Adrenal gland (tissue), 5 donors: ENCODE results near the gene GASK1B.

ENCODE experiments used
- POLR2A ChIP-seq, 2 donors: fragments of 450-650 bp; IDR thresholded peaks; one replicate each; pipeline ENCODE4 v1.6.1; 2017; ENCODE audit warnings: antibody characterized with exemption in 2 of 2, mild to moderate bottlenecking in 2 of 2, moderate library complexity in 1 of 2
- TF ChIP-seq, protein P1 (sequence below), 6 experiments: fragments of 450-650 bp in 4 of 6; fragments of 200-600 bp in 2 of 6; sonication (generic) in 1 of 6; IDR thresholded peaks; 1 replicate in 5 of 6; 2 replicates in 1 of 6; pipeline versions ENCODE4 v1.5.1 to v1.8.0; 2016 to 2021; ENCODE audit warnings: antibody characterized with exemption in 6 of 6, mild to moderate bottlenecking in 2 of 6, moderate library complexity in 1 of 6
- donor health status: DM: no; HTN: no; CAD: no.

DNA sequence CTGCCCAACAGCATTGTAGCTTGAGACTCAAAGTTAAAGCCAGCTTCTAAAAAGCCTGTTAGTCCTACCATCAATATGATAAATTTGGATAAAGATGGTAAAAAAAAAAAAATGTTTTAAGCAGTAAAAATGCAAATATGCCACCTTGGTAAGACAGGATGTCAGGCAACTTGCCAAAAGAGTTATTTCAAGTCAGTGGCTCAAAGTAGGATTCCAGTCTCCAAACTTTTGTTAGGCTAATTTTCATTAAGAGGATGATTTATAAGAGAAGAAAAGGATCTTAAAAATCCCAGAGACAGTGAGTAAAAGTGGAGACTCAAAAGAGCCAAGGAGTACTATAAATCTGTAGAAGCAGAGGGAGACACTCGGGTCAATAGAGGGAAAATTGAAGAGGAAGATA lies 47.5 kb downstream of the GASK1B start:
- TF ChIP-seq, protein P1, sequence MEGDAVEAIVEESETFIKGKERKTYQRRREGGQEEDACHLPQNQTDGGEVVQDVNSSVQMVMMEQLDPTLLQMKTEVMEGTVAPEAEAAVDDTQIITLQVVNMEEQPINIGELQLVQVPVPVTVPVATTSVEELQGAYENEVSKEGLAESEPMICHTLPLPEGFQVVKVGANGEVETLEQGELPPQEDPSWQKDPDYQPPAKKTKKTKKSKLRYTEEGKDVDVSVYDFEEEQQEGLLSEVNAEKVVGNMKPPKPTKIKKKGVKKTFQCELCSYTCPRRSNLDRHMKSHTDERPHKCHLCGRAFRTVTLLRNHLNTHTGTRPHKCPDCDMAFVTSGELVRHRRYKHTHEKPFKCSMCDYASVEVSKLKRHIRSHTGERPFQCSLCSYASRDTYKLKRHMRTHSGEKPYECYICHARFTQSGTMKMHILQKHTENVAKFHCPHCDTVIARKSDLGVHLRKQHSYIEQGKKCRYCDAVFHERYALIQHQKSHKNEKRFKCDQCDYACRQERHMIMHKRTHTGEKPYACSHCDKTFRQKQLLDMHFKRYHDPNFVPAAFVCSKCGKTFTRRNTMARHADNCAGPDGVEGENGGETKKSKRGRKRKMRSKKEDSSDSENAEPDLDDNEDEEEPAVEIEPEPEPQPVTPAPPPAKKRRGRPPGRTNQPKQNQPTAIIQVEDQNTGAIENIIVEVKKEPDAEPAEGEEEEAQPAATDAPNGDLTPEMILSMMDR (IDR thresholded peaks at IDR 0.05) = no peak
- no peak for TF ChIP-seq POLR2A (IDR thresholded peaks at IDR 0.05)
